ENCODE measurements around the gene NFRKB. TPM values are rescaled to one million over a fixed set of nuclear protein-coding genes. Genes with fewer than 3 reads are reported as not detected.

The NFRKB gene
- total and polyA plus RNA-seq, 2 of the 8 experiments (the other 6 are each of a cell fraction or from before 2014, with no cell fraction given) = 17.0 to 31.0 TPM

- TF ChIP-seq, protein P1, sequence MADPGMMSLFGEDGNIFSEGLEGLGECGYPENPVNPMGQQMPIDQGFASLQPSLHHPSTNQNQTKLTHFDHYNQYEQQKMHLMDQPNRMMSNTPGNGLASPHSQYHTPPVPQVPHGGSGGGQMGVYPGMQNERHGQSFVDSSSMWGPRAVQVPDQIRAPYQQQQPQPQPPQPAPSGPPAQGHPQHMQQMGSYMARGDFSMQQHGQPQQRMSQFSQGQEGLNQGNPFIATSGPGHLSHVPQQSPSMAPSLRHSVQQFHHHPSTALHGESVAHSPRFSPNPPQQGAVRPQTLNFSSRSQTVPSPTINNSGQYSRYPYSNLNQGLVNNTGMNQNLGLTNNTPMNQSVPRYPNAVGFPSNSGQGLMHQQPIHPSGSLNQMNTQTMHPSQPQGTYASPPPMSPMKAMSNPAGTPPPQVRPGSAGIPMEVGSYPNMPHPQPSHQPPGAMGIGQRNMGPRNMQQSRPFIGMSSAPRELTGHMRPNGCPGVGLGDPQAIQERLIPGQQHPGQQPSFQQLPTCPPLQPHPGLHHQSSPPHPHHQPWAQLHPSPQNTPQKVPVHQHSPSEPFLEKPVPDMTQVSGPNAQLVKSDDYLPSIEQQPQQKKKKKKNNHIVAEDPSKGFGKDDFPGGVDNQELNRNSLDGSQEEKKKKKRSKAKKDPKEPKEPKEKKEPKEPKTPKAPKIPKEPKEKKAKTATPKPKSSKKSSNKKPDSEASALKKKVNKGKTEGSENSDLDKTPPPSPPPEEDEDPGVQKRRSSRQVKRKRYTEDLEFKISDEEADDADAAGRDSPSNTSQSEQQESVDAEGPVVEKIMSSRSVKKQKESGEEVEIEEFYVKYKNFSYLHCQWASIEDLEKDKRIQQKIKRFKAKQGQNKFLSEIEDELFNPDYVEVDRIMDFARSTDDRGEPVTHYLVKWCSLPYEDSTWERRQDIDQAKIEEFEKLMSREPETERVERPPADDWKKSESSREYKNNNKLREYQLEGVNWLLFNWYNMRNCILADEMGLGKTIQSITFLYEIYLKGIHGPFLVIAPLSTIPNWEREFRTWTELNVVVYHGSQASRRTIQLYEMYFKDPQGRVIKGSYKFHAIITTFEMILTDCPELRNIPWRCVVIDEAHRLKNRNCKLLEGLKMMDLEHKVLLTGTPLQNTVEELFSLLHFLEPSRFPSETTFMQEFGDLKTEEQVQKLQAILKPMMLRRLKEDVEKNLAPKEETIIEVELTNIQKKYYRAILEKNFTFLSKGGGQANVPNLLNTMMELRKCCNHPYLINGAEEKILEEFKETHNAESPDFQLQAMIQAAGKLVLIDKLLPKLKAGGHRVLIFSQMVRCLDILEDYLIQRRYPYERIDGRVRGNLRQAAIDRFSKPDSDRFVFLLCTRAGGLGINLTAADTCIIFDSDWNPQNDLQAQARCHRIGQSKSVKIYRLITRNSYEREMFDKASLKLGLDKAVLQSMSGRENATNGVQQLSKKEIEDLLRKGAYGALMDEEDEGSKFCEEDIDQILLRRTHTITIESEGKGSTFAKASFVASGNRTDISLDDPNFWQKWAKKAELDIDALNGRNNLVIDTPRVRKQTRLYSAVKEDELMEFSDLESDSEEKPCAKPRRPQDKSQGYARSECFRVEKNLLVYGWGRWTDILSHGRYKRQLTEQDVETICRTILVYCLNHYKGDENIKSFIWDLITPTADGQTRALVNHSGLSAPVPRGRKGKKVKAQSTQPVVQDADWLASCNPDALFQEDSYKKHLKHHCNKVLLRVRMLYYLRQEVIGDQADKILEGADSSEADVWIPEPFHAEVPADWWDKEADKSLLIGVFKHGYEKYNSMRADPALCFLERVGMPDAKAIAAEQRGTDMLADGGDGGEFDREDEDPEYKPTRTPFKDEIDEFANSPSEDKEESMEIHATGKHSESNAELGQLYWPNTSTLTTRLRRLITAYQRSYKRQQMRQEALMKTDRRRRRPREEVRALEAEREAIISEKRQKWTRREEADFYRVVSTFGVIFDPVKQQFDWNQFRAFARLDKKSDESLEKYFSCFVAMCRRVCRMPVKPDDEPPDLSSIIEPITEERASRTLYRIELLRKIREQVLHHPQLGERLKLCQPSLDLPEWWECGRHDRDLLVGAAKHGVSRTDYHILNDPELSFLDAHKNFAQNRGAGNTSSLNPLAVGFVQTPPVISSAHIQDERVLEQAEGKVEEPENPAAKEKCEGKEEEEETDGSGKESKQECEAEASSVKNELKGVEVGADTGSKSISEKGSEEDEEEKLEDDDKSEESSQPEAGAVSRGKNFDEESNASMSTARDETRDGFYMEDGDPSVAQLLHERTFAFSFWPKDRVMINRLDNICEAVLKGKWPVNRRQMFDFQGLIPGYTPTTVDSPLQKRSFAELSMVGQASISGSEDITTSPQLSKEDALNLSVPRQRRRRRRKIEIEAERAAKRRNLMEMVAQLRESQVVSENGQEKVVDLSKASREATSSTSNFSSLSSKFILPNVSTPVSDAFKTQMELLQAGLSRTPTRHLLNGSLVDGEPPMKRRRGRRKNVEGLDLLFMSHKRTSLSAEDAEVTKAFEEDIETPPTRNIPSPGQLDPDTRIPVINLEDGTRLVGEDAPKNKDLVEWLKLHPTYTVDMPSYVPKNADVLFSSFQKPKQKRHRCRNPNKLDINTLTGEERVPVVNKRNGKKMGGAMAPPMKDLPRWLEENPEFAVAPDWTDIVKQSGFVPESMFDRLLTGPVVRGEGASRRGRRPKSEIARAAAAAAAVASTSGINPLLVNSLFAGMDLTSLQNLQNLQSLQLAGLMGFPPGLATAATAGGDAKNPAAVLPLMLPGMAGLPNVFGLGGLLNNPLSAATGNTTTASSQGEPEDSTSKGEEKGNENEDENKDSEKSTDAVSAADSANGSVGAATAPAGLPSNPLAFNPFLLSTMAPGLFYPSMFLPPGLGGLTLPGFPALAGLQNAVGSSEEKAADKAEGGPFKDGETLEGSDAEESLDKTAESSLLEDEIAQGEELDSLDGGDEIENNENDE (IDR thresholded peaks at IDR 0.05; ENCODE audit: insufficient replicate concordance, low read length) = no peak
- no peak for TF ChIP-seq JUND (IDR thresholded peaks at IDR 0.05; ENCODE audit: low read length)
- TF ChIP-seq CHD1 (IDR thresholded peaks at IDR 0.05; ENCODE audit: low read depth, low read length) = no peak
- TF ChIP-seq POLR2AphosphoS5 (IDR thresholded peaks at IDR 0.05; ENCODE audit: low read depth, low read length) = no peak
- no peak for TF ChIP-seq SP2 (IDR thresholded peaks at IDR 0.05; ENCODE audit: low read length)
- TF ChIP-seq YY1 (IDR thresholded peaks at IDR 0.05; ENCODE audit: low read depth, low read length) = no peak
- no peak for TF ChIP-seq SIRT6 (IDR thresholded peaks at IDR 0.05; ENCODE audit: low read length)
- no peak for TF ChIP-seq TAF7 (optimal IDR thresholded peaks at IDR 0.05; ENCODE audit: borderline replicate concordance, low read depth, low read length)
- TF ChIP-seq, protein P2, sequence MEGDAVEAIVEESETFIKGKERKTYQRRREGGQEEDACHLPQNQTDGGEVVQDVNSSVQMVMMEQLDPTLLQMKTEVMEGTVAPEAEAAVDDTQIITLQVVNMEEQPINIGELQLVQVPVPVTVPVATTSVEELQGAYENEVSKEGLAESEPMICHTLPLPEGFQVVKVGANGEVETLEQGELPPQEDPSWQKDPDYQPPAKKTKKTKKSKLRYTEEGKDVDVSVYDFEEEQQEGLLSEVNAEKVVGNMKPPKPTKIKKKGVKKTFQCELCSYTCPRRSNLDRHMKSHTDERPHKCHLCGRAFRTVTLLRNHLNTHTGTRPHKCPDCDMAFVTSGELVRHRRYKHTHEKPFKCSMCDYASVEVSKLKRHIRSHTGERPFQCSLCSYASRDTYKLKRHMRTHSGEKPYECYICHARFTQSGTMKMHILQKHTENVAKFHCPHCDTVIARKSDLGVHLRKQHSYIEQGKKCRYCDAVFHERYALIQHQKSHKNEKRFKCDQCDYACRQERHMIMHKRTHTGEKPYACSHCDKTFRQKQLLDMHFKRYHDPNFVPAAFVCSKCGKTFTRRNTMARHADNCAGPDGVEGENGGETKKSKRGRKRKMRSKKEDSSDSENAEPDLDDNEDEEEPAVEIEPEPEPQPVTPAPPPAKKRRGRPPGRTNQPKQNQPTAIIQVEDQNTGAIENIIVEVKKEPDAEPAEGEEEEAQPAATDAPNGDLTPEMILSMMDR (IDR thresholded peaks at IDR 0.05; ENCODE audit: control extremely low read depth in 1 of 3, insufficient read depth in 1 of 3, low read depth in 1 of 3, low read length in 3 of 3) = no peak
- TF ChIP-seq EZH2 (IDR thresholded peaks at IDR 0.05; ENCODE audit: low read depth, low read length, severe bottlenecking) = no peak
Measured at GRCh38 chr11:129905402-129905801, 10.0 kb upstream of the NFRKB start (continued).
